GM12872 (cell line): ENCODE data around the gene TAB2.

Source experiments
- CTCF ChIP-seq: IDR thresholded peaks from 3 replicates; pipeline ENCODE4 v1.5.1; 2011; ENCODE audit warnings: low read depth, mild to moderate bottlenecking, low read length, moderate library complexity; ENCODE audit not compliant: insufficient read depth

TAB2 gene

GRCh38 chr6:149334682-149335160 lies 17.2 kb downstream of the TAB2 start:
- no peak for TF ChIP-seq CTCF

- TF ChIP-seq CTCF, result no peak
Measured at GRCh38 chr6:149335924-149336608, 18.6 kb downstream of the TAB2 start.

GRCh38 chr6:149336609-149336928 lies 19.1 kb downstream of the TAB2 start:
- no peak for TF ChIP-seq CTCF

GRCh38 chr6:149337320-149337719 lies 19.8 kb downstream of the TAB2 start:
- no peak for TF ChIP-seq CTCF

- no peak for TF ChIP-seq CTCF
Measured at GRCh38 chr6:149340200-149340599, 22.7 kb downstream of the TAB2 start.

- no peak for TF ChIP-seq CTCF
Measured at GRCh38 chr6:149342525-149342924, 25.0 kb downstream of the TAB2 start.

- no peak for TF ChIP-seq CTCF
Measured at GRCh38 chr6:149343501-149343900, 26.0 kb downstream of the TAB2 start.

- TF ChIP-seq CTCF, result no peak
Measured at GRCh38 chr6:149346078-149346477, 28.6 kb downstream of the TAB2 start.
